SKM-1 (cell line): ENCODE data around the gene ZSCAN31.
"Not testable (repeated sequence)": the region's sequence is repeated elsewhere in the genome, so short reads cannot be mapped to it uniquely, and the experiment has no call there.

Experiments used
- DNase-seq: peaks from one replicate; lab custom pipeline; 2025; ENCODE audit not compliant: unreplicated experiment; lab: John Stamatoyannopoulos, UW

The ZSCAN31 gene

GRCh38 chr6:28323813-28324424, 12.0 kb downstream of the ZSCAN31 start:
- no peak for DNase-seq

GRCh38 chr6:28322661-28323060, 13.3 kb downstream of the ZSCAN31 start:
- DNase-seq: no peak

- DNase-seq: not testable (repeated sequence)
Measured at GRCh38 chr6:28317866-28318265, 18.1 kb downstream of the ZSCAN31 start.

GRCh38 chr6:28315628-28316027, 20.3 kb downstream of the ZSCAN31 start:
- DNase-seq: no peak

GRCh38 chr6:28312939-28313338, 23.0 kb downstream of the ZSCAN31 start:
- DNase-seq: no peak

- DNase-seq: no peak
Measured at GRCh38 chr6:28311139-28311823, 24.7 kb downstream of the ZSCAN31 start.

- DNase-seq: not testable (repeated sequence)
Measured at GRCh38 chr6:28306363-28306762, 29.6 kb downstream of the ZSCAN31 start.

- DNase-seq: no peak
Measured at GRCh38 chr6:28303570-28303969, 32.4 kb downstream of the ZSCAN31 start.

GRCh38 chr6:28296520-28297060, 39.4 kb downstream of the ZSCAN31 start:
- no peak for DNase-seq

- DNase-seq: no peak
Measured at GRCh38 chr6:28295326-28295725, 40.6 kb downstream of the ZSCAN31 start.

GRCh38 chr6:28291573-28291972, 44.4 kb downstream of the ZSCAN31 start:
- no peak for DNase-seq

GRCh38 chr6:28282926-28283325, 53.0 kb downstream of the ZSCAN31 start:
- no peak for DNase-seq

GRCh38 chr6:28281288-28282064, 54.5 kb downstream of the ZSCAN31 start, which contains the start of gene PGBD1:
Gene PGBD1 (plus strand): TSS chr6:28281572. CDS start chr6:28283814, 2,242 bp downstream.
- DNase-seq: no peak

GRCh38 chr6:28280595-28281287, 55.2 kb downstream of the ZSCAN31 start:
- no peak for DNase-seq

- no peak for DNase-seq
Measured at GRCh38 chr6:28277746-28278145, 58.2 kb downstream of the ZSCAN31 start.

- no peak for DNase-seq
Measured at GRCh38 chr6:28274888-28275287, 61.1 kb downstream of the ZSCAN31 start.
